GM12878 (cell line): ENCODE measurements around the gene PRADC1. TPM values are rescaled to one million over a fixed set of nuclear protein-coding genes. Genes with fewer than 3 reads are reported as not detected.

Source experiments
- ATAC-seq: fragments of 200-7000 bp; cut with Tn5 transposase; 3 replicates; pipeline ENCODE4 v1.9.1; 2020; ENCODE audit warnings: mild to moderate bottlenecking, moderate library complexity
- BruUV-seq: library from RNA; stranded (reverse); fragments of 400-500 nt; replicated peaks from 2 replicates; lab custom pipeline; 2021; lab: Mats Ljungman, UMichigan
- CTCF ChIA-PET: fragments of 300-600 bp; sonication (Branson Sonifier 250); formaldehyde crosslinking; extraction: SDS; loops from one replicate; lab custom pipeline; 2021; ENCODE audit warnings: inconsistent platforms; lab: Yijun Ruan, JAX
- POLR2A ChIA-PET: fragments of 350-600 bp; formaldehyde crosslinking; extraction: SDS; loops from one replicate; lab custom pipeline; 2021; ENCODE audit warnings: inconsistent platforms; lab: Charles Lee
- RAD21 ChIA-PET: fragments of 300-600 bp; sonication (Branson Sonifier 250); formaldehyde crosslinking; loops from one replicate; lab custom pipeline; 2023; ENCODE audit warnings: antibody characterized with exemption; ENCODE audit not compliant: unreplicated experiment; lab: Charles Lee
- SMC1A ChIA-PET: fragments of 300-600 bp; sonication (Branson Sonifier 250); formaldehyde crosslinking; loops from one replicate; lab custom pipeline; 2023; ENCODE audit not compliant: unreplicated experiment, uncharacterized antibody; lab: Charles Lee
- DNase-seq: peaks from one replicate; pipeline ENCODE4 v3.0.0-alpha.2; 2011; ENCODE audit warnings: low read depth, low spot score
- FAIRE-seq: peaks from 3 replicates; lab custom pipeline; 2011; peaks lifted over from hg19 to GRCh38; lab: Jason Lieb, UNC
- H2AFZ ChIP-seq: 2 replicates; pipeline ENCODE4 v1.6.0; 2011; ENCODE audit warnings: low read depth, low read length, control low read depth; ENCODE audit not compliant: control insufficient read depth
- H3K27ac ChIP-seq: 2 replicates; pipeline ENCODE4 v1.5.1; 2011; ENCODE audit warnings: control low read depth; ENCODE audit not compliant: control insufficient read depth, insufficient read depth
- H3K27me3 ChIP-seq, 2 experiments: replicated peaks in 1 of 2; 2 replicates each; pipeline versions ENCODE4 v1.6.0 to v1.6.1; 2011; ENCODE audit warnings: low read length in 1 of 2; ENCODE audit not compliant: control insufficient read depth in 2 of 2, insufficient read depth in 2 of 2
- H3K36me3 ChIP-seq, 2 experiments: 2 replicates each; pipeline ENCODE4 v1.5.1; 2011; ENCODE audit warnings: low read length in 1 of 2; ENCODE audit not compliant: control insufficient read depth in 2 of 2, insufficient read depth in 2 of 2
- H3K4me1 ChIP-seq: 2 replicates; pipeline ENCODE4 v1.6.1; 2011; ENCODE audit warnings: mild to moderate bottlenecking, low read length, moderate library complexity, mixed read lengths; ENCODE audit not compliant: control insufficient read depth, insufficient read depth
- H3K4me2 ChIP-seq: 2 replicates; pipeline ENCODE4 v1.6.0; 2011; ENCODE audit warnings: control low read depth; ENCODE audit not compliant: control insufficient read depth, insufficient read depth
- H3K4me3 ChIP-seq: fragments of 200-600 bp; sonication (generic); 2 replicates; pipeline ENCODE4 v1.5.1; 2016
- H3K79me2 ChIP-seq: 2 replicates; pipeline ENCODE4 v1.6.0; 2011; ENCODE audit warnings: low read length; ENCODE audit not compliant: control insufficient read depth, insufficient read depth
- H3K9ac ChIP-seq: 2 replicates; pipeline ENCODE4 v1.8.0; 2011; ENCODE audit warnings: low read length, control low read depth, mixed read lengths; ENCODE audit not compliant: control insufficient read depth, insufficient read depth
- H3K9me3 ChIP-seq: replicated peaks from 3 replicates; pipeline ENCODE4 v1.5.1; 2011; ENCODE audit warnings: mild to moderate bottlenecking, low read length; ENCODE audit not compliant: control insufficient read depth, insufficient read depth
- H4K20me1 ChIP-seq: 2 replicates; pipeline ENCODE4 v1.6.0; 2011; ENCODE audit not compliant: control insufficient read depth, insufficient read depth
- BACH1 ChIP-seq: fragments of 450-650 bp; IDR thresholded peaks from 2 replicates; pipeline ENCODE4 v1.6.1; 2017; ENCODE audit warnings: mild to moderate bottlenecking, borderline replicate concordance
- BRCA1 ChIP-seq: IDR thresholded peaks from 2 replicates; pipeline ENCODE4 v1.6.1; 2011; ENCODE audit warnings: low read depth, low read length, improper control_type of control experiment
- CBFB ChIP-seq: IDR thresholded peaks from 2 replicates; pipeline ENCODE4 v1.6.1; 2016; ENCODE audit warnings: antibody characterized with exemption, low read depth
- MEF2B ChIP-seq: fragments of 450-650 bp; IDR thresholded peaks from 2 replicates; pipeline ENCODE4 v1.6.1; 2018; ENCODE audit warnings: mild to moderate bottlenecking, moderate library complexity; ENCODE audit not compliant: partially characterized antibody, poor library complexity, severe bottlenecking
- MXI1 ChIP-seq: fragments of 150-350 bp; IDR thresholded peaks from 2 replicates; pipeline ENCODE4 v1.6.1; 2011; ENCODE audit warnings: low read depth, mild to moderate bottlenecking, inconsistent platforms, low read length, improper control_type of control experiment
- PAX8 ChIP-seq: fragments of 450-650 bp; IDR thresholded peaks from 2 replicates; pipeline ENCODE4 v1.6.1; 2017; ENCODE audit warnings: mild to moderate bottlenecking, moderate library complexity
- POLR2AphosphoS5 ChIP-seq: IDR thresholded peaks from 2 replicates; pipeline ENCODE4 v1.6.1; 2011; ENCODE audit warnings: mild to moderate bottlenecking, low read length, inconsistent platforms
- SREBF2 ChIP-seq: IDR thresholded peaks from 2 replicates; pipeline ENCODE4 v1.6.1; 2012; ENCODE audit warnings: mild to moderate bottlenecking, low read length
- TARDBP ChIP-seq: IDR thresholded peaks from 2 replicates; pipeline ENCODE4 v1.6.1; 2016; ENCODE audit warnings: borderline replicate concordance
- WGBS: methylation state at CpG from one replicate; pipeline ENCODE4 v1.1.6; 2016; ENCODE audit warnings: low lambda C conversion rate; ENCODE audit not compliant: insufficient replicate concordance, insufficient coverage; ENCODE audit errors: missing lambda C conversion rate; 5-methylcytosine and 5-hydroxymethylcytosine counted together
- in situ Hi-C: fragments of 300-500 bp; cut with MboI; formaldehyde crosslinking; loops from 9 replicates; pipeline ENCODE4 v1.14.3; 2018; ENCODE audit warnings: mixed read lengths
- intact Hi-C: fragments of 100-400 bp; cut with micrococcal nuclease; formaldehyde crosslinking; loops from one replicate; pipeline ENCODE4 v1.14.2; 2022; ENCODE audit not compliant: unreplicated experiment
- polyA plus RNA-seq, 11 experiments: library from polyadenylated mRNA; depleted of rRNA in 4 of 11; unstranded in 6 of 11; stranded (reverse) in 5 of 11; fragments of >200 nt; fragmentation: Nextera tagmentation in 4 of 11; fragmentation: Illumina TruSeq in 1 of 11; extraction: Ambion mirVana in 4 of 11; extraction: Trizol in 1 of 11; gene quantifications; 1 replicate in 1 of 11; 2 replicates in 10 of 11; pipeline versions ENCODE4 v1.2.1 to v1.2.3, GENCODE V29; 2011 to 2016; ENCODE audit warnings: inconsistent platforms in 2 of 11, missing spikeins in 2 of 11, low read depth in 1 of 11
- total RNA-seq, 4 experiments: library from RNA; depleted of rRNA in 3 of 4; stranded (reverse); fragments of >200 nt in 3 of 4; fragmentation: Illumina TruSeq in 1 of 4; extraction: Trizol in 1 of 4; gene quantifications; 2 replicates each; pipeline versions ENCODE4 v1.2.1 to v1.2.3, GENCODE V29; 2013 to 2021
- TF ChIP-seq, protein P1 (sequence below): fragments of 450-650 bp; formaldehyde crosslinking; IDR thresholded peaks from 2 replicates; pipeline ENCODE4 v1.4.0; 2022; ENCODE audit warnings: mild to moderate bottlenecking, moderate library complexity
- TF ChIP-seq, protein P2 (sequence below): fragments of 450-650 bp; formaldehyde crosslinking; IDR thresholded peaks from 2 replicates; pipeline ENCODE4 v1.4.0; 2020; ENCODE audit warnings: mild to moderate bottlenecking, moderate library complexity
- TF ChIP-seq, protein P3 (sequence below): fragments of 450-650 bp; IDR thresholded peaks from 2 replicates; pipeline ENCODE4 v1.6.1; 2017; ENCODE audit warnings: mild to moderate bottlenecking, low read depth, inconsistent platforms; ENCODE audit not compliant: poor library complexity, severe bottlenecking
- TF ChIP-seq, protein P4 (sequence below): fragments of 450-650 bp; IDR thresholded peaks from 2 replicates; pipeline ENCODE4 v1.6.1; 2017; ENCODE audit warnings: low read depth, mild to moderate bottlenecking, moderate library complexity

PRADC1 gene
- total and polyA plus RNA-seq, 10 of the 15 experiments (the other 5 are each of a cell fraction or from before 2014, with no cell fraction given), result 3.7 to 39.0 (median 13.8) TPM

DNA sequence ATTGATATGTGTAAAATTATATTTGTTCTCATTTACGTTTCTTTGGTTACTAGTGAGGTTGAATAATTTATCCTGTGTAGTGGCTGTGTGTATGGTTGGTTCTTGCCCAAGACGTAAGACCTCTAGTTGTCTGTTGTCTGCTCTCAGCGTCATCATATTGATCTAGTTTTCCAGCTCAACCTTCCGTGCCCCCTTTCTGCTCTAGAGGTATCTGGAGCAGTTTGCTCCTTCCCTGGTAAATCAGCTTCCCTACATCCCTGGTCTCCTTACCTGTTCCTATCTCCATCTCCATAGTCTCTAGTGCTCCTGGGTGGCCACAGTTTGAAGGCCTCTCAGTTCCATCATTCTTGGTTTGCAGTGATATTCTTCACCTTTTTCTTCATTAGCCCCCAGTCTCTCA is 17.8 kb downstream of the PRADC1 start:
- CTCF ChIA-PET, result interaction anchor here (0.7 to 2.3 kb wide), 5 partner anchors 13 to 241 kb away, joined by 3 to 10 read pairs (median 3); partner anchors contain the start of gene CCT7
- no peak for DNase-seq
- POLR2A ChIA-PET, result interaction anchor here (0.7 to 1.4 kb wide), 5 partner anchors 9 to 433 kb away, joined by 3 to 4 read pairs (median 3); partner anchors contain the start of gene SPR
- Histone ChIP-seq H3K4me1 (peaks cover 8% of the 10 kb centered on the region), H4K20me1 (no peaks in the 10 kb centered on the region), H3K27me3 (no peaks in the 10 kb centered on the region), H3K9ac (no peak overlapping the region; the same call in 1 of the 2 replicates), H3K4me3 (peak overlapping the region; percentile 83), H3K9me3 (no peaks in the 10 kb centered on the region), H3K4me2 (peak overlapping the region; percentile 84), H3K36me3 (peaks cover under 1 to 3% of the 10 kb centered on the region in 2 experiments; a peak in 2 of 4 replicates), H3K79me2 (peaks cover 16% of the 10 kb centered on the region), H2AFZ (no peak overlapping the region), H3K27ac (peak overlapping the region; percentile 72; the same call in 1 of the 2 replicates)
- SMC1A ChIA-PET, result interaction anchor here (0.9 to 1.4 kb wide), 3 partner anchors 17 to 73 kb away, joined by 3 to 7 read pairs (median 3); partner anchors contain the start of genes CCT7 and PRADC1
- no peak for ATAC-seq
- intact Hi-C loops, result no loop called here
- in situ Hi-C loops, result no loop called here
- WGBS, result 67% methylated on average over 4 of the region's 4 CpGs
- no peak for FAIRE-seq
- no TSS peak for BruUV-seq
- RAD21 ChIA-PET, result interaction anchor here (0.9 to 1.0 kb wide), 2 partner anchors 18 to 31 kb away, joined by 3 to 4 read pairs; partner anchors contain the start of gene PRADC1
- TF ChIP-seq, protein P1, sequence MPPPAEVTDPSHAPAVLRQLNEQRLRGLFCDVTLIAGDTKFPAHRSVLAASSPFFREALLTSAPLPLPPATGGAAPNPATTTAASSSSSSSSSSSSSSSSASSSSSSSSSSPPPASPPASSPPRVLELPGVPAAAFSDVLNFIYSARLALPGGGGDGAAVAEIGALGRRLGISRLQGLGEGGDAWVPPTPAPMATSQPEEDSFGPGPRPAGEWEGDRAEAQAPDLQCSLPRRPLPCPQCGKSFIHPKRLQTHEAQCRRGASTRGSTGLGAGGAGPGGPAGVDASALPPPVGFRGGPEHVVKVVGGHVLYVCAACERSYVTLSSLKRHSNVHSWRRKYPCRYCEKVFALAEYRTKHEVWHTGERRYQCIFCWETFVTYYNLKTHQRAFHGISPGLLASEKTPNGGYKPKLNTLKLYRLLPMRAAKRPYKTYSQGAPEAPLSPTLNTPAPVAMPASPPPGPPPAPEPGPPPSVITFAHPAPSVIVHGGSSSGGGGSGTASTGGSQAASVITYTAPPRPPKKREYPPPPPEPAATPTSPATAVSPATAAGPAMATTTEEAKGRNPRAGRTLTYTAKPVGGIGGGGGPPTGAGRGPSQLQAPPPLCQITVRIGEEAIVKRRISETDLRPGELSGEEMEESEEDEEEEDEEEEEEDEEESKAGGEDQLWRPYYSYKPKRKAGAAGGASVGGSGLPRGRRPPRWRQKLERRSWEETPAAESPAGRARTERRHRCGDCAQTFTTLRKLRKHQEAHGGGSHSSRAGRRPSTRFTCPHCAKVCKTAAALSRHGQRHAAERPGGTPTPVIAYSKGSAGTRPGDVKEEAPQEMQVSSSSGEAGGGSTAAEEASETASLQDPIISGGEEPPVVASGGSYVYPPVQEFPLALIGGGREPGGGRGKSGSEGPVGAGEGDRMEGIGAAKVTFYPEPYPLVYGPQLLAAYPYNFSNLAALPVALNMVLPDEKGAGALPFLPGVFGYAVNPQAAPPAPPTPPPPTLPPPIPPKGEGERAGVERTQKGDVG (CRISPR knock-in tag), result no peak
- TF ChIP-seq, protein P2, sequence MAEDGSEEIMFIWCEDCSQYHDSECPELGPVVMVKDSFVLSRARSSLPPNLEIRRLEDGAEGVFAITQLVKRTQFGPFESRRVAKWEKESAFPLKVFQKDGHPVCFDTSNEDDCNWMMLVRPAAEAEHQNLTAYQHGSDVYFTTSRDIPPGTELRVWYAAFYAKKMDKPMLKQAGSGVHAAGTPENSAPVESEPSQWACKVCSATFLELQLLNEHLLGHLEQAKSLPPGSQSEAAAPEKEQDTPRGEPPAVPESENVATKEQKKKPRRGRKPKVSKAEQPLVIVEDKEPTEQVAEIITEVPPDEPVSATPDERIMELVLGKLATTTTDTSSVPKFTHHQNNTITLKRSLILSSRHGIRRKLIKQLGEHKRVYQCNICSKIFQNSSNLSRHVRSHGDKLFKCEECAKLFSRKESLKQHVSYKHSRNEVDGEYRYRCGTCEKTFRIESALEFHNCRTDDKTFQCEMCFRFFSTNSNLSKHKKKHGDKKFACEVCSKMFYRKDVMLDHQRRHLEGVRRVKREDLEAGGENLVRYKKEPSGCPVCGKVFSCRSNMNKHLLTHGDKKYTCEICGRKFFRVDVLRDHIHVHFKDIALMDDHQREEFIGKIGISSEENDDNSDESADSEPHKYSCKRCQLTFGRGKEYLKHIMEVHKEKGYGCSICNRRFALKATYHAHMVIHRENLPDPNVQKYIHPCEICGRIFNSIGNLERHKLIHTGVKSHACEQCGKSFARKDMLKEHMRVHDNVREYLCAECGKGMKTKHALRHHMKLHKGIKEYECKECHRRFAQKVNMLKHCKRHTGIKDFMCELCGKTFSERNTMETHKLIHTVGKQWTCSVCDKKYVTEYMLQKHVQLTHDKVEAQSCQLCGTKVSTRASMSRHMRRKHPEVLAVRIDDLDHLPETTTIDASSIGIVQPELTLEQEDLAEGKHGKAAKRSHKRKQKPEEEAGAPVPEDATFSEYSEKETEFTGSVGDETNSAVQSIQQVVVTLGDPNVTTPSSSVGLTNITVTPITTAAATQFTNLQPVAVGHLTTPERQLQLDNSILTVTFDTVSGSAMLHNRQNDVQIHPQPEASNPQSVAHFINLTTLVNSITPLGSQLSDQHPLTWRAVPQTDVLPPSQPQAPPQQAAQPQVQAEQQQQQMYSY, result no peak
- TF ChIP-seq POLR2AphosphoS5 (no peak), BRCA1 (no peak), MXI1 (no peak), SREBF2 (no peak), MEF2B (no peak), CBFB (no peak), PAX8 (no peak), BACH1 (no peak), TARDBP (no peak)
- TF ChIP-seq, protein P3, sequence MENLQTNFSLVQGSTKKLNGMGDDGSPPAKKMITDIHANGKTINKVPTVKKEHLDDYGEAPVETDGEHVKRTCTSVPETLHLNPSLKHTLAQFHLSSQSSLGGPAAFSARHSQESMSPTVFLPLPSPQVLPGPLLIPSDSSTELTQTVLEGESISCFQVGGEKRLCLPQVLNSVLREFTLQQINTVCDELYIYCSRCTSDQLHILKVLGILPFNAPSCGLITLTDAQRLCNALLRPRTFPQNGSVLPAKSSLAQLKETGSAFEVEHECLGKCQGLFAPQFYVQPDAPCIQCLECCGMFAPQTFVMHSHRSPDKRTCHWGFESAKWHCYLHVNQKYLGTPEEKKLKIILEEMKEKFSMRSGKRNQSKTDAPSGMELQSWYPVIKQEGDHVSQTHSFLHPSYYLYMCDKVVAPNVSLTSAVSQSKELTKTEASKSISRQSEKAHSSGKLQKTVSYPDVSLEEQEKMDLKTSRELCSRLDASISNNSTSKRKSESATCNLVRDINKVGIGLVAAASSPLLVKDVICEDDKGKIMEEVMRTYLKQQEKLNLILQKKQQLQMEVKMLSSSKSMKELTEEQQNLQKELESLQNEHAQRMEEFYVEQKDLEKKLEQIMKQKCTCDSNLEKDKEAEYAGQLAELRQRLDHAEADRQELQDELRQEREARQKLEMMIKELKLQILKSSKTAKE, result no peak
- TF ChIP-seq, protein P4, sequence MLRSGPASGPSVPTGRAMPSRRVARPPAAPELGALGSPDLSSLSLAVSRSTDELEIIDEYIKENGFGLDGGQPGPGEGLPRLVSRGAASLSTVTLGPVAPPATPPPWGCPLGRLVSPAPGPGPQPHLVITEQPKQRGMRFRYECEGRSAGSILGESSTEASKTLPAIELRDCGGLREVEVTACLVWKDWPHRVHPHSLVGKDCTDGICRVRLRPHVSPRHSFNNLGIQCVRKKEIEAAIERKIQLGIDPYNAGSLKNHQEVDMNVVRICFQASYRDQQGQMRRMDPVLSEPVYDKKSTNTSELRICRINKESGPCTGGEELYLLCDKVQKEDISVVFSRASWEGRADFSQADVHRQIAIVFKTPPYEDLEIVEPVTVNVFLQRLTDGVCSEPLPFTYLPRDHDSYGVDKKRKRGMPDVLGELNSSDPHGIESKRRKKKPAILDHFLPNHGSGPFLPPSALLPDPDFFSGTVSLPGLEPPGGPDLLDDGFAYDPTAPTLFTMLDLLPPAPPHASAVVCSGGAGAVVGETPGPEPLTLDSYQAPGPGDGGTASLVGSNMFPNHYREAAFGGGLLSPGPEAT, result no peak
